Stimulated activated CD4-positive, alpha-beta T cell treated with anti-CD3 and anti-CD28 coated beads, TNF-alpha, amount 100 ng/mL, for 24 hours (primary cell): ENCODE results near the gene EIF1.
"Not testable (repeated sequence)": the region's sequence is repeated elsewhere in the genome, so short reads cannot be mapped to it uniquely, and the experiment has no call there.

Experiments
- DNase-seq, 3 experiments: peaks; one replicate each; pipeline ENCODE4 v3.0.0-alpha.2; 2020; ENCODE audit warnings: low read depth in 3 of 3

EIF1 gene

DNA sequence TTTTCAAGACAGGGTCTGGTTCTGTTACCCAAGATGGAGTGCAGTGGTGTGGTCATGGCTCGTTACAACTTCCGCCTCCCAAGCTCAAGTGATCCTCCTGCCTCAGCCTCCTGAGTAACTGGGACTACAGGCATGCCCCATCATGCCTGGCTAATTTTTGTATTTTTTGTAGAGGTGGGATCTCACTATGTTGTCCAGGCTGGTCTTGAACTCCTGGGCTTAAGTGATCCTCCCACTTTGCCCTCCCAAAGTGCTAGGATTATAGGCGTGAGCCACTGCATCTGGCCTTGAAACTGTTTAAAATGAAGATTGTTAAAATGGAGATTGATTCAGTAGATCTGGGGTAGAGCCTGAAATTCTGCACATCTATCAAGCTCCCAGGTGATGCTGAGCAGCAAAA lies 12.2 kb downstream of the EIF1 start:
- not testable (repeated sequence) for DNase-seq

DNA sequence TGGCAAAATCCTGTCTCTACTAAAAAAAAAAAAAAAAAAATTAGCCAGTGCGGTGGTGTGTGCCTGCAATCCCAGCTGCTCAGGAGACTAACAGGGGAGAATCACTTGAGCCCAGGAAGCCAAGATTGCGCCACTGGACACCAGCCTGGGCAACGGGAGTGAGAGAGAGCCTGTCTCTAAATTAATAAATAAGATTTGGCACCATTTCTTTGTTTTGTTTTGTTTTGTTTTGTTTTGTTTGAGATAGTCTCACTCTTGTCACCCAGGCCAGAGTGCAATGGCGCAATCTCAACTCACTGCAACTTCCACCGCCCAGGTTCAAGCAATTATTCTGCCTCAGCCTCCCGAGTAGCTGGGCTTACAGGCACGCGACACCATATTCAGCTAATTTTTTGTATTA lies 14.0 kb downstream of the EIF1 start:
- no peak for DNase-seq

DNA sequence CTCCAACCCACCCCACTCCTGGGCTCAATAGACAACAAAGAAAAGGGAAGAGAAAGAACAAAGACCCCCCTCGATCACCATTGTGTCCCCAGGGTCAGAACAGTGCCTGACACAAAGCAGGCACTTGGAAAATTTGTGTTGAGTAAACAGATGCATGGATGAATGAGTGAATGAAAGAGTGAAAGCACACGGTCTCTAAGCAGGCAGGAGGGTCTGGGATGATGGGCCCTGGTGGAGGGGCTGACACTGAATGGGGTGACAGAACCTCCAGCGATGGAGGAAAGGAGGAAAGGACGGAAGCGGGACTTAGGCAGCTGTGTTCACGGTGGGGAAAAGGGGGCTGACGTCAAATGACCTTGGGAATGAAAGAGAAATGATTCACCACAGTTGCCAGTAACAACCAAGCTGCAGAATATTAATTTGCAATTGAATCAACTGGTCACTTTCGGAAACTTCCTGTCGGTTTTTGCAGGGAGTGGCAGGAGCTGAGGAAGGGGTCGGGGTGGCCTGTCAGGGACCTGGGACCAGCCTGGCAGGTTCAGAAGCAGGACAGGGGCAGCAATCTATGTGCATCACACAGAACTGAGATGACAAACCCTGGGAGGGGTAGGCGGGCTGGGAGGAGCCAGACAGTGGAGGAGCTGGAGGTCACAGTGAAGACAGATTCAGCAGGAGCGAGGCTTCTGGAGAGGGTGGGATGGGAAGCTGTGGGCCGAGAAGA lies 16.7 kb downstream of the EIF1 start:
- no peak for DNase-seq

DNA sequence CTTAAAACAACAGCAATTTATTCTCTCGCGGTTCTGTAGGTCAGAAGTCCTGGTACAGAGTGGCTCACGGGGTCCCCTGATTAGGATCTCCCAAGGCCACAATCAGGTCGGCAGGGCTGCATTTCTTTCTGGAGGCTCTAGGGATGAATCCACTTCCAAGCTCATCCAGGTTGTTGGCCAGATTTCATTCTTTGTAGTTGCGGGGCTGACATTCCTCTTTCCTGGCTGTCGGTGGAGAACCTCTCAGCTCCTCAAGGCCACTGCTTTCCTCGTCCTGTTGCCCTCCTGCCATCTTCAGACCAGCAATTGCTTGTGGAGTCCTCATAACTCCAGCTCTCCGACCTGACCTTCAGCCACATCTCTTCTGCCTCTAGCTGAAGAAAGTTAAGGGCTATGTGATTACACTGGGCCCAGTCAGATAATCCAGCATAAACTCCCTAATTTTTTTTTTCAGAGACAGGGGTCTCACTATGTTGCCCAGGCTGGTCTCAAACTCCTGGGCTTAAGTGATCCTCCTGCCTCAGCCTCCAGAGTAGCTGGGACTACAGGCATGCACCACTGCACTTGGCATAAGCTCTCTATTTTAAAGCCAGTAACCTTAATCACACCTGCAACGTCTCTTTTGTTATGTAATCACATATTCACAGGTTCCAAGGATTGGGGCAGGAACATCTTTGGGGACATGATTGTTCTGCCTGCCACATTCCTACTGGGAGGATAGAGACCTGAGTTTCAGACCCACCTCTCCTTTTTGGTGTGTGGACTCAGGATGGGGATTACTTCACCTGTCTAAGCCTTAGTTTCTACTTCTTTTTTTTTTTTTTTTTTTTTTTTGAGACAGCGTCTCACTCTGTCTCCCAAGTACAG lies 19.4 kb downstream of the EIF1 start:
- no peak for DNase-seq

DNA sequence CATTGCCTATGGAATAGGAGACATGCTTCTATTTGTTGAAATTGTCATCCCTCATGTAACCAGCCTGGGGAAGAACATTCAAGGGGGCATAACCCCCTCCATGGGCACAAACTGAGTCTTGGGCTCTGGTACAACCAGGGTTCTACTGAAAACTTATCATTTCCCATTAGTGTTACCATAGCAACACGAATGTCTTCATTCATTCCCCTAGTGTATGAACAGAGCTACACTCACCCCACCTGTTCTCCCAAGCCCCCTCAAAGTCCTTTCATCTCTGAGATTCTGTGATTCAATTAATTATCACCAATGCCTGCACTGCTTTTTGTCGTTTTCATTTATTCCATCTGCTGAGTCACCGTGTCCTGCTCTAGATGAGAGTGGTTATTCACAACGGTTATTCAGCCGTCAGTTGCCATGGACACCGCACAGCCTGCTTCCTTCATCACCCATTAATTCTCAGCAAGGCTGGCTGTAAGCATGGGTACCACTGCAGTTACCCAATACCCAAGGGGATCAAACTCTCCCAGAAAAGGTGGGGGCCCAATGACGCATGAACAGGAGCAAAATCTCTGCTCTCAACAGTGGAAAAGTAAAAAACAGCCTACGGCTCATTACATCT lies 21.9 kb downstream of the EIF1 start:
- DNase-seq: no peak

DNA sequence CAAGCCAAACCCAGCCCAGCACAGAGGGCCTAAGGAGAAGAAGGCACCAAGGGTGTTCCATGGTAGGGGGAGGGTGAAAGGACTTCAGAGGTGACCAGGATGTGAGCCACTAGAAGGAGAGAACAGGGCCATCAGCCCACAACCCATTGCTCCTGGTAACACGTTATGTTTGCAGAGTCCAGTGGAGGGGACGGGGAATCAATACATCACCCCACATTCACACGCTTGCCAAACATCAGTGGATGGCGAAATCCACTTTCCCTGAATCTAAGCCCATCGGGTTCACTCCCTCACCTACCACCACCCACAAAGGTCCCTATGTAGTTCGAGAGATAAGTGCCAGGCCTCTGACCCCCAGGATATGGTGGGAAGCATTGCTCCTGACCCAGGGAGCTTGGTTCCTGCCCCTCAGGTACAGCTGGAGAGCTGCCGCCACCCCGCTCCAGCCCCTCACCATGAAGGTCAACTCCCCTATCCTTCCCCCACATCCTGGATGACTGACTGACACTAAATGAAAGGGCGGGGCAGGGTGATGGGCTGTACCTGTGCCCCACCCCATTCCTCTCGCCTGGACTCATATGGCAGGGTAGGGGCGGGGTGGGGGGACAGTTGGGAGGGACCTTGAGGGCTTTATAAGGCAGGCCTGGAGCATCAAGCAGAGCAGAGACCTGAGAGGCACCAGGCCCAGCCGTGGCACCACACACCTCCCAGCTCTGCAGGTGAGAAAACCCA lies 23.1 kb downstream of the EIF1 start, which contains the start of gene GAST:
Gene GAST (plus strand): TSS at position 663 of the 732 bp plus-strand sequence. CDS start 3,106 bp downstream, outside the sequence.
- DNase-seq: no peak

DNA sequence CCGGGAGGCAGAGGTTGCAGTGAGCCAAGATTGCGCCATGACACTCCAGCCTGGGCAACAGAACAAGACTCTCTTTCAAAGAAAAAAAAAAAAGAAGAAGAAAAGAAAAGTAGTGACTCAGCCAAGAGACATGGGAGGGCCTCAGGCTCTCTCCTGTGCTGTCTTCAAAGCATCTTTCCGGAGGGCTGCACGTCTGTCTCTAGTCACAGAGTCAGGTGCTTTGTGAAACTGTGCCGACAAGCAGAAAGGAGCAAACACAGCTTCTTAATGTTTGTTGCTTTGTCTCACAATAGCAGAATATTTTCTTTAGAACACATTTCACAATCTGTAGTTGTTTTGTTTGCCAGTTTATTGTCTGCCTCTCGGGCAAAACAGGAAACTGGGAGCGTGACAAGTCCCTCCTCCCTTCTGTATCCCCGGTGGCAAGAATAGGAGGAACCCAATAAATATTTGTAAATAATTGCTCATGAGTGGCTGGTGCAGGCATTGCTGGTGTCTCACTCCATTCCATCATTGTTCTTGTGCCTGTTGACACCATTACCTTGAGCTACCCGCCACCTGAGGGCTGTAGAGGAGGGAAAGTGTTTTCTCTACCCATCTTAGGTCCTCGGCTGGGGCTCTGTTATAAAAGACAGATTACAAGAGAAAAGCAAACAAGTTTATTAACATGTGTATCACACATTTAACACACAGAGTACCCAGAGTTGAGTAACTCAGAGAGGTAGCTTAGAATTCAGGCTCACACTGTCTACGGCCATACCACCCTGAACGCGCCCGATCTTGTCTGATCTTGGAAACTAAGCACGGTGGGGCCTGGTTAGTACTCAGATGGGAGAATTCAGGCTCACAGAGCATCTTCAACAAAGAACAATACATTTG lies 29.0 kb downstream of the EIF1 start:
- no peak for DNase-seq

DNA sequence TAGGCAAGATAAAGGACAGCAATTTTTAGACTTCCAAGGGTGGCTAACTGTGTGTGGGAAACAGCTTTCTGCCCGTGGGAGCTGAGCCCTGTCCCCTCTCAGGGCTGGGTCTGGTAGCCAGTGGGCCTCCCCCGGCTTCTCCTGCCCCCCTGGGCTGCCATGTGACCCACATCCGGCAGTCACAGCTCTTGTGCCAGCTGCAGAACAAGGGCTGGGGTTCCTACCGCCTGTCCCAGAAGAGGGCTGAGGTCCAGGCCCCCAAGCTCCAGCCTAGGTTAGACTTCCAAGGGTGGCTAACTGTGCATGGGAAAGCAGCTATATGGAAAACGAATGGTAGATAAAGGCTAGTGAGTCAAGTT lies 29.6 kb downstream of the EIF1 start:
- no peak for DNase-seq

DNA sequence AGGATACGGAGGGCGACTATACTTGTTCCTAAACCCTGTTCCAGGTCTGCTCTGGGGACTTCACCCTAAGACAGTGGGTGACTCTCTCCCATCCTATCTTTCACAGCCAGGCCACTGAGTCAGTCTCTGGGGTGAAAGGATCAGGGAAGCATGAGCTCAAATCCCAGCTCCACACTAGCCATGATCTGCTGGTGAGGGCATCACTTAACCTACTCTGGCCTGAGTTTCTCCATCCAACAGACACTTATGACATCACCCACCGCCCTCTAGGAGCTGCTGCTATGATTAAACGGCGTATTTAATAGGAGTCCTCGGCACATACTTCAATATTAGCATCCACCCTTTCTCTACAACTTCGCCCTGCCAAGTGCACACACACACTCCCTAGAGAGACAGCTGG lies 33.5 kb downstream of the EIF1 start:
- DNase-seq: no peak

DNA sequence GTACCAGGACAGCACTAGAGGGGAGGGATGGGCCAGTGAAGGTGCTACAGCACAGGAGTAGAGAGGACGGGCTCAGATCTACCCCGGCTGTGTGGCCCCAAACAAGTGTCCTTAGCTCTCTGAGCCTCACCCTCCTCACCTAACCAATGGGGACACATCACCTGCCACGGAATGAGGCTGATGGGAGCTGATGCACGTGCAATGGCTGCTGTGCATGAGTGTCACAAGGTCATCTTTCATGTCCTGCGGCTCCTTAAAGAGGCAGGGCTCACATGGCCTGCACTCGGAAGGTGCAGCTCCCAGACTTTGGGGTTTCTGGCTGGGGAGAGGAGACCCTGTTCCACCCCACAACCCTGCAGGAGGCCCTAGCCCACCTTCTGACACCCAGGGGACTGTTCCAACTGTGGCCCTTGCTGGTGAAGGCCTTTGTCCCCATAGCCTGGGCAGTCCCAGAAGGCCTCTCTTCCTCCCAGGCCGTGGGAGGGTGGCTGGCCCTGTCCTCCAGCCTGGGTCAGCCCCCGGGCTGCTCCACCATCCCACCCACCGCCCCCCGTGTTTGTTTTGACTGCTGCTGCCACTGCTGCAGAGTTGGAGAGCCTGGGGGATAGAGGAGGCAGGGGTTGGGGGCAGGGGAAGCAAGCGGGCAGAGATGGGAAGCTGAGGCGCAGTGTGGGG lies 35.3 kb downstream of the EIF1 start:
- DNase-seq: no peak

DNA sequence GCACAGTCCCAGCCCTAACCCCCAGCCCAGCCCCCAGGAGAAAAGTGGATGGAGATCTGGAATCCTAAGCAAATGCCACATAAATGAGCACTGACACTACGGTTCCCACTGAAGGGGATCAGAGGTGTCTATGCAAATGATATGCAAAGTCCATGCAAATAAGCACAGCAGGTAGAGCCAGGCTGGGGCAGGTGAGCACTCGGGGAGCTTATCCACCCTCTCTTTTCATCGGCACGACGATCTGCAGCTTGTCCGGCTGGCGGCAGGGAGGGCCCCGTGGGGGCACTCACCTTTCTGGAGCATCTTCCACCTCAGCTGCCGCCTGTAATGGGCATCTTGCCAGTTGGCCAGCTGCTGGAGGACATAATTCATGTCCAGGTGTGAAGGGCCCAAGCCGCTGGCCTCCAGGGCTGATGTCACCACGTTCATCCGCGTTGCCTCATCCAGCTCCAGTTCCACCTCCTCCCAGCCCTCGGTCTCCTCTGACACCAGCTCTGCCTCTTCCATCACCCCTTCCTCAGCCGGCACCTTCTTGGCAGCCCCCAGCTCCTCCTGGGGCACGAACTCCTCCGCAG lies 35.9 kb downstream of the EIF1 start:
- no peak for DNase-seq

DNA sequence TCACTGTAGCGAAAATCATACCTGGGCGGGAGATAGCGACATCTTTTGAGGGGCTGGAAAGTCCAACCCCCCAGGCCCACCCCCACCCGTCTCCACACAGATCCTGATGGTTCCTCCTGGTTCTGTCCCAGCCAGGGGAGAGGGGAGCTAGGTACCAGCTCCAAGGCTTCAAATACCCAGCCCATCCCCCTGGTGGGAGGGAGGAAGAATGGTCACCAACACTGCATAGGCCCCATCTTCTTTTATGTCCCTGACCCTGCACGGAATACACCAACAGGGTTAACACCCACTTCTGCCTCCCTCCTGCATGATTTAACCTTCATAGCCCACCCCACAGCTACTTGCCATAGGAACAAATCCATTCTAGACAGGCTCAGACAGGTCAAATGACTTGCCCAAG lies 36.4 kb downstream of the EIF1 start:
- DNase-seq: no peak

DNA sequence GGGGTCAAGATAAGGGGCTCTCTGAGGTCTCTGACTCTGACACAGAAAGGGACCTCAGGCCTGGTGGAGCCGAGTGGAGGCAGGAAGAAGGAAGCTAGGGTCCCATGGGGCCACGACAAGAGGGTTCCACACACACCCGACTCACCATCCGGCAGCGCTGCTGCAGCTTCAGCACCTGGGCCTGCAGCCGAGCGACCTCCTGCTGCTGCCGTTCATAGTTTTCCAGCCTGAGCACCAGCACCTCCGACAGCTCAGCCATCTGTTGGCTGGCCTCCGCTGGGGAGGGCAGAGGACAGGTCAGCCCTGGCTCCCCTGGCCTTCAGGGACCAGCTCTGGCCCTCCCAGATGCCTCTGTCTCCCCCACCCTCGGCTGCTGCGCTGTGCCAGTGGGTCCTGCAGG lies 39.4 kb downstream of the EIF1 start:
- DNase-seq: no peak

DNA sequence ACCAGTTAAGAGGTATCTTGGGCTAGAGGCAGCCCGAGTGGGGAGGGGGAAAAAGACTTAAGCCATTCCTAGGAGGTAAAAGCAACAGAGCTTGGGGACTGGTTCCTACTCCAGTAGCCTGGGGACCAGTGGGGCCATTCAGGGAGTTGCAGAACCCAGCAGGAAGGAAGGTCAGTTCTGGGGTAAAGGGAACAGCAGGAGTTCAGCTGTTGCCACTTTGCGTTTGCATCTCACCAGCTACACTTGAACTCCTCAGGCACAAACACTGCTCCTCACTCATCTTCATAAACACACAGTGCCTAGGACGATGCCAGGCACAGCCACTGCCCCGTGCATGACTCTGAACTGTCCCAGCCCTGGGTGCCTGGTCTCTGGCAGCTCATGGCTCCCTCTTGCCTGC lies 41.8 kb downstream of the EIF1 start:
- no peak for DNase-seq

DNA sequence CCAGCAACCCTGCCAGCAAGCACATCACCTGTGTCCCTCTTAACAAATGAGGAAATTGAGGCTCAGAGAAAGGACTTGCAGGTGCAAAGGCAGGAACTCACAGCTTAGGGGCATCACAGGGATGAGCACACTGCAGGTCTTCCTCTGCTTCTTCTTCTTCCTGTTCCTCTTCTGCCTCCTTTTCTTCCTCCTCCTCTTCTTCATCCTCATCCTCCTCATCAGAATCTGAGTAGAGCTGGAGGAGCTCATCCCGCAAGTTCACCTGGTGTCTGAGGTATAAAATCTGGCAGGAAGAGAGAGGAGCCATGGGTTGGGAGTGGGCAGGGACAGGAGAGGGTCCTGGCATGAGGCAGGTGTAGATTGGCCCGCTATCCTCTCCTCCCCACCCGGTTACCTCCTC lies 43.2 kb downstream of the EIF1 start:
- DNase-seq: no peak

DNA sequence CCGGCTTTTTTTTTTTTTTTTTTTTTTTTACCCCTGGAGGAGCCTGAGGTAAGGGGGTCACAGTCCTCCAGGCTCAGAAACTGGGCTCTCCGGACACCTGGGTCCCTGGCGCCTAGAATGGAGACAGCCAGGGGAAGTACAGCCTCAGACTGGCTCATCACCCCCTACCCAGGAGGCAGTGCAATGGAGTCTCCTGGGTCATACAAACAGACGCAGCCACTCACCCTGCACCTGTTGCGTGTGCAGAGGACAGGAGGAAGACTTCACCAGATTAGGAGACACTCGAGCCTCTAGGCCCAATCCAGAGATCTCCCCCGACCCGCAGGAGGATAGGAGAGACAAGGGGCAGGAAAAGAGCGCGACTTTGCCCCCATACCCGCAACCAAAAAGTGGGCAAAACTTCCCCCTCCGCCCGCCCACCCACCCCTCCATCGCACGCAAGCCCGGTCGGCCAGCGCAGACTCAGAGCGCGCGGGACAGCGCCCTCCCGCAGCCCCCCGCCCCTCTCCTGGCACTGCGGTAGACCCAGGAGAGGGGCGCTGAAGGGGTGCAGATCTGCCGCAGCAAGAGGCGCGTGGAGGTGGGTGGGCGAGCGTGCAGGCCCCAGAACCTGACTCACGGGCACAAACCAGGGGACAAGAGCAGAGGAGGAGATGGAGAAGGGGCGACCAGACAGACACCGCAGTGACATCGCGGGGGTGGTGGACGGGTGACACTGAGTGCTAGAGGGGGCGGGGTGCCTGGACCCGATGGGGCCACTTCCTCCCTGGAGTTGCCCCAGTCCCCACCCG lies 44.9 kb downstream of the EIF1 start:
- DNase-seq: no peak

DNA sequence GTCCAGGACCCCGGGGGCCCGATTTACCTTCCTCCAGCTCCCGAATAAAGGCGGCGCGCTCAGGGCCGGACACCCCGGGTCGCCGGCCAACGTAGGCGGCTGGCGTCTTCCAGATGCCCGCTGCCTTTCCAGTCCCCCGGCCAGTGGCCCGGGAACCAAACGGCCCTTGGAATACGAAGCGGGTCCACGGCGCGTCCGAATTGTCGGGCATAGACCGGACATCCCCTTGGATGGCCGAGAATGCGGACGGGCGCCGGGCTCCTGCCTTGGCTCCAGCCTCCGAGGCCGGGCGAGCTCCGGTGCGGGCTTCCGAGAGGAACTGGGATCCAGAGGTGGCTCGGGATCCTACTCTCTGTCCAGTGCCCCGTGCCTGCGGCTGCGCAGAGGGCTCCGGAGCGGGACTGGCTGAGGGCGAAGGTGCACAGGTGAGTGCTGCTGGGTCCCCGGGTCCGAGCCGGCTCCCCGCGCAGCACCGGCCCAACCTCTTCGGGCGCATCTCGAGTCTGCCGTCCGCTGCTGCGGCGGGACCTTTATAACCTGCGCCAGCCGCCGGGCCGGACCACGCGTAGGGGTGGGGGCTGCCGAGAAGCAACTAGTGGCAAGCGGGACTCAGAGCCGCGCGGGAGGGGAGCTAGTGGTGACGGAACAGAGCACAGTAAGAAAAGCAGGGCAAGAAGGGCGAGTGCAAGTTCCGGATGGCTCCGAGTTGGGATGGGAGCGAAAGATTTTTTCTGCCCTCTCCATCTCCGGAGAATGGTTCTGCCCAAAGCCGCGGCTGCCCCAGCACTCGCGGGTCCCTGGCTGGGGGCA lies 45.7 kb downstream of the EIF1 start, which contains the start of gene HAP1:
Gene HAP1 (minus strand): TSS at position 505 of the 810 bp plus-strand sequence. CDS start 9 bp downstream, at position 496.
- DNase-seq: peak in 1 of 3 experiments; percentile 14

DNA sequence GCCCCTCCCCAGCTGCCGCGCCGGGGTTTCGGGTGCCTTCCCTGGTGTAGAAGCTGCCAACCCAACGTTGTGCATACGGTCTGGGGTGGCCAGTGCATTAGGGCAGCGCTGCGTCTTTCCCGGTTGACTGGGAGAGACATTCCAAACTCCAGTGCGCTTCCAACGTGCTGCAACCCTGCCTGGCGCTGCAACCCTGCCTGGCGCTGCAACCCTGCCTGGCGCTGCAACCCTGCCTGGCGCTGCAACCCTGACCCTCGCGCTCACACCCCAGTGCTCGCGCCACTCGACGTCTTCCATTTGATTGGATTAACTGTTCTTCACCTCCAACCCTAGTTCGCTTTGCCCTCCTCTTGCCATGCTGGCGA lies 46.2 kb downstream of the EIF1 start:
- DNase-seq: no peak
